Lung (tissue), 12 donors: ENCODE data around the gene CKMT2. TPM values are rescaled to one million over a fixed set of nuclear protein-coding genes. Genes with fewer than 3 reads are reported as not detected.
A peak's percentile ranks its signal among the peaks of the same experiment; 100 is the strongest.

Experiments
- ATAC-seq: fragments of 200-7000 bp; cut with Tn5 transposase; one replicate; pipeline ENCODE4 v1.9.1; 2020; ENCODE audit warnings: moderate number of reproducible peaks; ENCODE audit not compliant: insufficient read depth, low FRiP score
- DNase-seq, 3 donors: peaks; one replicate each; pipeline ENCODE4 v3.0.0-alpha.2; 2013 to 2017
- H3K27ac ChIP-seq, 2 donors: one replicate each; pipeline ENCODE4 v1.5.1; 2013; ENCODE audit warnings: mild to moderate bottlenecking in 2 of 2, moderate library complexity in 2 of 2, control low read depth in 1 of 2, inconsistent platforms in 1 of 2, low read depth in 1 of 2, low read length in 1 of 2
- H3K27me3 ChIP-seq, 3 donors: one replicate each; pipeline ENCODE4 v1.5.1; 2013; ENCODE audit warnings: low read length in 2 of 3; ENCODE audit not compliant: control insufficient read depth in 3 of 3, insufficient read depth in 3 of 3
- H3K36me3 ChIP-seq, 4 donors: one replicate each; pipeline ENCODE4 v1.5.1; 2013; ENCODE audit warnings: low read length in 4 of 4, mild to moderate bottlenecking in 1 of 4, moderate library complexity in 1 of 4; ENCODE audit not compliant: control insufficient read depth in 4 of 4, insufficient read depth in 4 of 4
- H3K4me1 ChIP-seq, 5 donors: one replicate each; pipeline ENCODE4 v1.5.1; 2013; ENCODE audit warnings: low read length in 5 of 5, mild to moderate bottlenecking in 2 of 5, moderate library complexity in 1 of 5; ENCODE audit not compliant: control insufficient read depth in 5 of 5, insufficient read depth in 5 of 5
- H3K4me3 ChIP-seq: one replicate; pipeline ENCODE4 v1.5.1; 2013; ENCODE audit warnings: mild to moderate bottlenecking, control low read depth, moderate library complexity
- H3K9ac ChIP-seq, 2 donors: one replicate each; pipeline ENCODE4 v1.5.1; 2013; ENCODE audit warnings: low read length in 2 of 2, control low read depth in 1 of 2; ENCODE audit not compliant: insufficient read depth in 1 of 2
- H3K9me3 ChIP-seq, 4 donors: one replicate each; pipeline ENCODE4 v1.5.1; 2013; ENCODE audit warnings: low read length in 3 of 4, mild to moderate bottlenecking in 1 of 4, moderate library complexity in 1 of 4; ENCODE audit not compliant: control insufficient read depth in 4 of 4, insufficient read depth in 3 of 4
- WGBS, 2 donors: extraction: QIAGEN DNeasy Blood & Tissue Kit; methylation state at CpG; one replicate each; pipeline ENCODE4 v1.1.7; 2013; 5-methylcytosine and 5-hydroxymethylcytosine counted together
- polyA plus RNA-seq, 2 donors: library from polyadenylated mRNA; stranded (reverse); fragments of 200-250 nt; gene quantifications; one replicate each; pipeline ENCODE4 v1.2.1, GENCODE V29; 2013
- total RNA-seq, 2 donors: library from RNA; depleted of rRNA in 1 of 2; stranded (reverse); fragments of >200 nt in 1 of 2; gene quantifications; one replicate each; pipeline ENCODE4 v1.2.1, GENCODE V29; 2014 to 2021
- TF ChIP-seq, protein P1 (sequence below): IDR thresholded peaks from 2 replicates; pipeline ENCODE4 v1.5.1; 2012; ENCODE audit warnings: mild to moderate bottlenecking; ENCODE audit errors: control extremely low read depth, extremely low read depth
- donor health status: control.
- donor health status: control.
- donor health status: Bipolar disorder and iron deficiency.
- donor health status: healthy.
- donor health status: DM: yes; HTN: yes; CAD: no.

Gene CKMT2
- total and polyA plus RNA-seq, 4 donors = 1.2 to 2.8 (median 1.8) TPM

DNA sequence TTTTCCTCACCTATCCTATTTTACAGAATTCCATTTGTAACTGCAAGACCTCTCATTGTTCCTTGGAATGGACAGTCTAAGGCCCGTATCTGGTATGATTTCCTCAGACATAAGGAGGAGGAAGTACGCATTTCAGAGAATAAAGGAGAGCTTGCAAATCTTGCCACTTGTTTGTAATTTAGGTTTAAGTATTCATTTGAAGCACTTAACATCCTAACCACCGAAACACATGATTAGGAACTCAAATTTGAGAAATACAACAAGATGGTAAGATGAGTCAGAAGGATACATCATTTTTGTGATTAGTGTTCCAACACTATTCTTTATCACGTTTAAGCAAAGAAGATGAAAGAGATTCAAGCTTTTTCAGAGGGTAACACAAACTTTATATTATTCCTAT is 64.4 kb downstream of the CKMT2 start:
- H3K36me3 ChIP-seq = peaks cover 0 to 13% (median 5%) of the 10 kb centered on the region in 4 donors
- DNase-seq (no peak), ATAC-seq (no peak)
- 63 to 84% methylated on average over 4 of the region's 4 CpGs for WGBS, 2 donors
- H3K27ac ChIP-seq = no peak overlapping the region
- H3K4me3 ChIP-seq = no peak overlapping the region
- H3K9ac ChIP-seq = no peak overlapping the region
- no peaks in the 10 kb centered on the region for H3K27me3 ChIP-seq
- H3K4me1 ChIP-seq = peaks cover 3 to 21% (median 6%) of the 10 kb centered on the region in 5 donors
- TF ChIP-seq, protein P1, sequence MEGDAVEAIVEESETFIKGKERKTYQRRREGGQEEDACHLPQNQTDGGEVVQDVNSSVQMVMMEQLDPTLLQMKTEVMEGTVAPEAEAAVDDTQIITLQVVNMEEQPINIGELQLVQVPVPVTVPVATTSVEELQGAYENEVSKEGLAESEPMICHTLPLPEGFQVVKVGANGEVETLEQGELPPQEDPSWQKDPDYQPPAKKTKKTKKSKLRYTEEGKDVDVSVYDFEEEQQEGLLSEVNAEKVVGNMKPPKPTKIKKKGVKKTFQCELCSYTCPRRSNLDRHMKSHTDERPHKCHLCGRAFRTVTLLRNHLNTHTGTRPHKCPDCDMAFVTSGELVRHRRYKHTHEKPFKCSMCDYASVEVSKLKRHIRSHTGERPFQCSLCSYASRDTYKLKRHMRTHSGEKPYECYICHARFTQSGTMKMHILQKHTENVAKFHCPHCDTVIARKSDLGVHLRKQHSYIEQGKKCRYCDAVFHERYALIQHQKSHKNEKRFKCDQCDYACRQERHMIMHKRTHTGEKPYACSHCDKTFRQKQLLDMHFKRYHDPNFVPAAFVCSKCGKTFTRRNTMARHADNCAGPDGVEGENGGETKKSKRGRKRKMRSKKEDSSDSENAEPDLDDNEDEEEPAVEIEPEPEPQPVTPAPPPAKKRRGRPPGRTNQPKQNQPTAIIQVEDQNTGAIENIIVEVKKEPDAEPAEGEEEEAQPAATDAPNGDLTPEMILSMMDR = no peak
- H3K9me3 ChIP-seq = peaks cover 0 to 7% (median 0%) of the 10 kb centered on the region in 4 donors

DNA sequence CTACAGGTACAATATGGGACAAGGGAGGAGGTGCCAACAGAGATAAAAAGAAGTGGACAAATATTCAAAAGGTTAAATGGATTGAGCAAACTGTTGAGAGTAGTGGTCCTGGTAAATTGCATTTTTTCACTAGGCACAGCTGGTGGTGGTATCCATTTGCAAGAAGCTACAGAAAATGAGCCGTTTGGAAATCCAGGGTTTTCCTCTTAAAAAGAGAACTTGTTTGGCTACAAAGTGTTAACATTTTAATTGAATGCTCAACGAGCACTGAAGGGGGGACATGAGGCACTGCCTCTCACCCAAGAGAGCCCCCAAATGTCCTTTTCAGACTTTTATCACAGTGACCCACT is 67.8 kb downstream of the CKMT2 start:
- ATAC-seq (no peak), DNase-seq (no peak)
- TF ChIP-seq, protein P1 = no peak
- no peaks in the 10 kb centered on the region for H3K9me3 ChIP-seq
- H3K4me3 ChIP-seq = peak overlapping the region; percentile 87
- peaks cover 0 to 10% (median 2%) of the 10 kb centered on the region in 4 donors for H3K36me3 ChIP-seq
- 0% methylated on average over 2 of the region's 2 CpGs for WGBS, 2 donors
- no peaks in the 10 kb centered on the region for H3K27me3 ChIP-seq
- peaks cover 3 to 24% (median 7%) of the 10 kb centered on the region in 5 donors for H3K4me1 ChIP-seq
- peak overlapping the region; percentile 92 to 97 for H3K27ac ChIP-seq
- H3K9ac ChIP-seq = peak overlapping the region; percentile 90 to 92

DNA sequence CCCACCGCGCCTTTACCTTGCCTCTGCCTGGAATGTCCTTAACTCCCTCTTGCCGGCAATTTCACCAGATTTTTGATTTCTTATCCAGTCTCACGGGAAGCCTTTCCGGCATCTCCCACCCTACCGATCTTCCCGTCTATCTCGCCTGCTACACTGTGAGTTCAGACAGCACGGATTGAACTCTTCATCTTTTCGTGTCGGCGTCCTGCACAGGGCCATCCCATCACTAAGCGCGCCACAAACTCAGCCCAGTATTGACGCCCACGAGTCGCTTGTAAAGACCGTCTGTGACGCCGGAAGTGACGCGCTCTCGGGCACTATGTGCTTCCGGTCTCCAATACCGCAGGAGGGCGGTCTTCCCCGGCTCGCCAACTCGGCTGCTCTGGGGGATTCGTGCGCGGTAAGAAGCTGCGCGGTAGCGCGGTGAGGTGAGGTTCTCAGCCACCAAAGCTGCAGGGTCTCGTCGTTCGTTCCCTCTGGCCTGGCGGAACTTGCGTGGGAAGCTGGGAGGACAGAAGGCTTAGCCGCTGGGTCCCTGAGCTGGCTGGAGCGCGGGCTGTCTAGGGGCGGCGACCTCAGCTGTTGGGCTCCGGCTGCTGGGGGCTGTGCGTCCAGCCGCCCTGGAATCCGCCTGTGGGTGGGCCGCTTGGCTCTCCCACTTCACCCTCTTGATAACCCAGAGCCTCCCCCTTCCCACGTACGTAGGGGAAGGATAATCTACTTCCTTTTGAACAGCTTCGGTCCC is 68.3 kb downstream of the CKMT2 start, which contains the start of gene ZCCHC9:
Gene ZCCHC9, plus strand, starts transcription at position 317 of the 745 bp plus-strand sequence. CDS start 3,171 bp downstream, outside the sequence.
- Histone ChIP-seq H3K36me3 (peaks cover 0 to 10% (median 2%) of the 10 kb centered on the region in 4 donors), H3K4me1 (peaks cover 3 to 24% (median 7%) of the 10 kb centered on the region in 5 donors)
- 0% methylated on average over 52 to 54 of the region's 54 CpGs for WGBS, 2 donors

More for the DNA sequence above, 68.3 kb downstream of the CKMT2 start, which contains the start of gene ZCCHC9:
- peak; percentile 97 to 99 (median 98) for DNase-seq
- H3K27me3 ChIP-seq = no peaks in the 10 kb centered on the region
- peak within 1 kb of the TSS; percentile 91 to 92 for H3K9ac ChIP-seq
- no peaks in the 10 kb centered on the region for H3K9me3 ChIP-seq
- peak within 1 kb of the TSS; percentile 92 to 97 for H3K27ac ChIP-seq
- peak; percentile 98 for ATAC-seq
- H3K4me3 ChIP-seq = peak within 1 kb of the TSS; percentile 87
- TF ChIP-seq, protein P1 = peak; percentile 27
